Neural crest cell (in vitro differentiated cells): ENCODE data around the gene GNAS-AS1. TPM values are rescaled to one million over a fixed set of nuclear protein-coding genes. Genes with fewer than 3 reads are reported as not detected.

Experiments used
- DNase-seq: peaks from one replicate; pipeline ENCODE4 v3.0.0; 2021; ENCODE audit warnings: low read depth, mixed read lengths, low spot score
- H3K27ac Mint-ChIP-seq: one replicate; pipeline ENCODE4 v1.8.0; 2021; ENCODE audit warnings: mild to moderate bottlenecking, mixed read lengths; ENCODE audit not compliant: unreplicated experiment
- H3K27me3 Mint-ChIP-seq: 2 replicates; pipeline ENCODE4 v1.8.0; 2021; ENCODE audit warnings: low read depth, mild to moderate bottlenecking, mixed read lengths
- H3K36me3 Mint-ChIP-seq: 2 replicates; pipeline ENCODE4 v1.8.0; 2021; ENCODE audit warnings: low read depth, mild to moderate bottlenecking, mixed read lengths
- H3K4me1 Mint-ChIP-seq: 2 replicates; pipeline ENCODE4 v1.8.0; 2021; ENCODE audit warnings: mixed read lengths
- H3K4me3 Mint-ChIP-seq: one replicate; pipeline ENCODE4 v1.8.0; 2021; ENCODE audit warnings: mild to moderate bottlenecking, mixed read lengths
- H3K9me3 Mint-ChIP-seq: 2 replicates; pipeline ENCODE4 v1.8.0; 2021; ENCODE audit warnings: mixed read lengths
- total RNA-seq: library from RNA; stranded (reverse); gene quantifications from 2 replicates; pipeline ENCODE4 v1.2.1, GENCODE V29; 2021
- TF ChIP-seq, protein P1 (sequence below): fragments of 200-600 bp; sonication (generic); conservative IDR thresholded peaks from 2 replicates; pipeline ENCODE4 v1.5.0; 2021; ENCODE audit warnings: antibody characterized with exemption, mild to moderate bottlenecking

The GNAS-AS1 gene
- total RNA-seq, 1 donor from 2014 or later, result 3.8 TPM

DNA sequence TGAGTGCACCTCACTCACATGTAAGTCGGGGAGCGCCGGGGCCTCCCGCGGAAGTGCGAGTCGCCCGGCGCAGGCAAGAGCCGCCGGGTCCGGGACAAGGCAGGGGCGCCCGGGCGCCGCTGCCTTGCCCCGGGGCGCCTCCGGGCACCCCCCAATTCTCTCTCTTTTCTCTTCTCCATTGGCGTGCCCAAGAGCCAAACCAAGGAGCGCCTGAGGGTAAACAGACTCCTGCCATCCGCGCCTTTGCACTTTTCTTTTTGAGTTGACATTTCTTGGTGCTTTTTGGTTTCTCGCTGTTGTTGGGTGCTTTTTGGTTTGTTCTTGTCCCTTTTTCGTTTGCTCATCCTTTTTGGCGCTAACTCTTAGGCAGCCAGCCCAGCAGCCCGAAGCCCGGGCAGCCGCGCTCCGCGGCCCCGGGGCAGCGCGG is 38.6 kb upstream of the GNAS-AS1 start:
- Mint-ChIP-seq H3K4me1 (peaks cover 31% of the 10 kb centered on the region), H3K27me3 (peaks cover 9% of the 10 kb centered on the region), H3K27ac (peak overlapping the region; percentile 79), H3K36me3 (peaks cover 7% of the 10 kb centered on the region), H3K4me3 (peak overlapping the region; percentile 88), H3K9me3 (no peaks in the 10 kb centered on the region)
- DNase-seq, result no peak
- TF ChIP-seq, protein P1, sequence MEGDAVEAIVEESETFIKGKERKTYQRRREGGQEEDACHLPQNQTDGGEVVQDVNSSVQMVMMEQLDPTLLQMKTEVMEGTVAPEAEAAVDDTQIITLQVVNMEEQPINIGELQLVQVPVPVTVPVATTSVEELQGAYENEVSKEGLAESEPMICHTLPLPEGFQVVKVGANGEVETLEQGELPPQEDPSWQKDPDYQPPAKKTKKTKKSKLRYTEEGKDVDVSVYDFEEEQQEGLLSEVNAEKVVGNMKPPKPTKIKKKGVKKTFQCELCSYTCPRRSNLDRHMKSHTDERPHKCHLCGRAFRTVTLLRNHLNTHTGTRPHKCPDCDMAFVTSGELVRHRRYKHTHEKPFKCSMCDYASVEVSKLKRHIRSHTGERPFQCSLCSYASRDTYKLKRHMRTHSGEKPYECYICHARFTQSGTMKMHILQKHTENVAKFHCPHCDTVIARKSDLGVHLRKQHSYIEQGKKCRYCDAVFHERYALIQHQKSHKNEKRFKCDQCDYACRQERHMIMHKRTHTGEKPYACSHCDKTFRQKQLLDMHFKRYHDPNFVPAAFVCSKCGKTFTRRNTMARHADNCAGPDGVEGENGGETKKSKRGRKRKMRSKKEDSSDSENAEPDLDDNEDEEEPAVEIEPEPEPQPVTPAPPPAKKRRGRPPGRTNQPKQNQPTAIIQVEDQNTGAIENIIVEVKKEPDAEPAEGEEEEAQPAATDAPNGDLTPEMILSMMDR, result no peak

DNA sequence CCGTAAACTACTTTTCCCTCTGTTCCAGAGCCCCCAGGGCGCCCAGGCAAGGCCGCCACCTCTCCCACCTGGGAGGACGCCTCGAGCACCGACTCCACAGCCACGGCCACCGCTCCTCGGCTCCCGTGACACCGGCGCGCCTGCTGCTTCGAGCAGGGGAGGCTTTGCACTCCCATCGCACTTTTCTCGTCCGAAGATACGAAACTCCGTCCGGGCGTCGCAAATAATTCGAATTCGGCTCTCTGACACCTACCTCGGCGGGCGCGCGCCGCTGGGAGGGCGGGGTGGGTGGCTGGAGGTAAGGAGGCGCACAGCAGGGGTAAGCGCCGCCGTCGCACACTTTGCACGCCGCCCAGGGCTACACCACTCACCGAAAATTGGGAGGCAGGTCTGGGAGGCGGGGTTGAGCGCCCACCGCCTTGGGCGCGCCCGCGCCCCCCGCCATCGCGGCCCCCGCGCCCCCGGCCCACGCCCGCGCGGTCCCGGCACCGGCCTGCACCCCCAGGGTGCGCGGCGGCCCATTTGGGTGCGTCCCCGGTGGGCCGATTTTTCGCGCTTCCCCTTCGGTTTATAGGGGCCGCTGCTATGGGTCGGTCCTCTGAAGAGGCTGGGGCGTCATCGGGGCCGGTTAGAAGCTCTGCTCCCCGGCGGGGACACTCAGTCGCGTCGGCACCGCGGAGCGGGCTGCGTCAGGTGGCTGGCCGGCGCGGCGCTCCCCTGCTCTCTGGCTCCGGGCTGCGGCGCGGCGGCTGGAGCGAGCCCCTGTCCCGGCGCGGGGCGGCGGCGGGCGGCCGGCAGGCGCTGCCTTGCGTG is 38.0 kb upstream of the GNAS-AS1 start:
- Mint-ChIP-seq H3K27ac (no peak overlapping the region), H3K4me1 (peaks cover 25% of the 10 kb centered on the region)
- TF ChIP-seq, protein P1, result no peak

DNA sequence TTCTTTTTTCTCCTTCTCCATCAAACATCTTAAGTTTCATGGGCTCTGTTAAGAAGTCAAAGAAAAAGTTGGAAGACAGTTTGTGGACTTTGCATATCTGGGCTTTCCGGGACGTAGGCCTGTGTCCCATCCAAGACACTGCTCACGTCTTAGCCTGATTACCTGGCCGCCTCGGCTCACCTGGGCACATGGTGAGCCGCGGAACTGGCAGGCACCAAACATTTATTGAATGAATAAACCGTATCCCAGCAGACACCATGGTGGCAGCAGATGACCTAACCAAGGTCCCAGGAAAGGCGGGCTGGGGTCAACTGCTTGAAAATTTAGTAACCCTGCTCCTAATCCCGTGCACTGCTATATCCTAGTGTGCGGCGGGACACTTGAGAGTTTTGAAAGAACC is 37.4 kb upstream of the GNAS-AS1 start:
- peaks cover 7% of the 10 kb centered on the region for H3K27me3 Mint-ChIP-seq
- H3K36me3 Mint-ChIP-seq, result peaks cover 10% of the 10 kb centered on the region
- peak overlapping the region; percentile 43 for H3K27ac Mint-ChIP-seq
- DNase-seq, result no peak
- H3K4me3 Mint-ChIP-seq, result peak overlapping the region; percentile 94
- TF ChIP-seq, protein P1, result no peak
- no peaks in the 10 kb centered on the region for H3K9me3 Mint-ChIP-seq
- peaks cover 25% of the 10 kb centered on the region for H3K4me1 Mint-ChIP-seq

More for the DNA sequence above, 38.0 kb upstream of the GNAS-AS1 start:
- DNase-seq, result peak; percentile 78
- peak overlapping the region; percentile 94 for H3K4me3 Mint-ChIP-seq
- peaks cover 9% of the 10 kb centered on the region for H3K27me3 Mint-ChIP-seq
- no peaks in the 10 kb centered on the region for H3K9me3 Mint-ChIP-seq
- peaks cover 7% of the 10 kb centered on the region for H3K36me3 Mint-ChIP-seq

DNA sequence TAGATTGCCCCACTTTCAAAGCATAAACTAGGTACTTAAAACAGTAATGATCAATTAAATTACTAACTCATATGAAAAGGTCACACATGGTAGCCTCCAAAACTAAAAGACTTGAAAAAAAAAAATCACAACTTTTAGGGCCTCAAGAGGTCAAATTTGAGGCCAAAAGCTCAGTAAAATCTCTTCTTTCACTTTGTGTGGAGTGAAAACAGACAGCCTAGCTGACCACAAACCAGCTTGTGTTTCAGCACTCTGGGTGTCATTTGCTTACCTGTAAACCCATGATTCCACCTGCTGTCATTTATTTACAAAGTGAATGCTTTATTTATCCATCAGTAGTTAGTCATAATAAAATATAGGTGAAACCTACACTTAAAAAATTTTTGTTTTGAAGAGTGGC is 35.8 kb upstream of the GNAS-AS1 start:
- Mint-ChIP-seq H3K36me3 (peaks cover 5% of the 10 kb centered on the region), H3K27me3 (peaks cover 2% of the 10 kb centered on the region), H3K27ac (no peak overlapping the region), H3K4me1 (peaks cover 24% of the 10 kb centered on the region), H3K9me3 (no peaks in the 10 kb centered on the region), H3K4me3 (peak overlapping the region; percentile 94)
- TF ChIP-seq, protein P1, result no peak
- DNase-seq, result no peak

DNA sequence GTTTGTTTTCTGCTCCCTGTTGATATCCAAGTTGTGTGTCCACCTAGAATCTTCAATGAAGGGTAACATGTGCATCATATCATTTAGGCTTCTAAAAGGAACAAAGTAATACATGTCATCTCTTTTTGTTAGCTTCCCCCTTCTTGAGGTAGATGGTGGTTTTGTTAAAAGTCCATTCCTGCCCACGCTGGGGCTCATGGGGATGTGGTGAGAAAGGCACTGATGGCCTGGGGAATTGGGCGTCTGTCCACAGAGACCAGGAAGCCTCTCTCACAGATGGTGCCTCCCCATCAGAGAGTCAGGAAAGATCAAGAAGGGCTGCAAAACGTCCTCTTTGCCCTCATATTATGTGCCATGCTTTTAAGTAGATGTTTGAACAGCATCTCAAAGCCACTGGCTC is 34.3 kb upstream of the GNAS-AS1 start:
- peaks cover 29% of the 10 kb centered on the region for H3K4me1 Mint-ChIP-seq
- peaks cover 5% of the 10 kb centered on the region for H3K36me3 Mint-ChIP-seq
- TF ChIP-seq, protein P1, result no peak
- H3K9me3 Mint-ChIP-seq, result no peaks in the 10 kb centered on the region
- peaks cover 2% of the 10 kb centered on the region for H3K27me3 Mint-ChIP-seq
- no peak overlapping the region for H3K4me3 Mint-ChIP-seq
- DNase-seq, result no peak
- H3K27ac Mint-ChIP-seq, result no peak overlapping the region
